IPS-NIHi7 (cell line): ENCODE measurements around the gene RNF151.
"Not testable (repeated sequence)": the region's sequence is repeated elsewhere in the genome, so short reads cannot be mapped to it uniquely, and the experiment has no call there.

Experiments used
- DNase-seq: peaks from one replicate; pipeline ENCODE4 v3.0.0; 2012; ENCODE audit warnings: mixed read lengths; ENCODE audit errors: extremely low spot score

The RNF151 gene

GRCh38 chr16:1938910-1939309, 27.7 kb upstream of the RNF151 start:
- DNase-seq, result no peak

- DNase-seq, result not testable (repeated sequence)
Measured at GRCh38 chr16:1939833-1940232, 26.8 kb upstream of the RNF151 start.

GRCh38 chr16:1940273-1941161, 26.1 kb upstream of the RNF151 start:
- DNase-seq, result no peak

GRCh38 chr16:1941162-1942046, 25.3 kb upstream of the RNF151 start:
- no peak for DNase-seq

GRCh38 chr16:1942047-1942809, 24.4 kb upstream of the RNF151 start:
- DNase-seq, result no peak

- peak; percentile 100 for DNase-seq
Measured at GRCh38 chr16:1942810-1943726, 23.6 kb upstream of the RNF151 start, which contains the start of gene MSRB1. TSS of gene MSRB1 (minus strand) at chr16:1943199. CDS start at chr16:1943156, 43 bp downstream.

- no peak for DNase-seq
Measured at GRCh38 chr16:1944612-1945199, 21.9 kb upstream of the RNF151 start.

- DNase-seq, result no peak
Measured at GRCh38 chr16:1945559-1946391, 20.9 kb upstream of the RNF151 start.

GRCh38 chr16:1946495-1947368, 19.9 kb upstream of the RNF151 start:
- DNase-seq, result no peak

GRCh38 chr16:1947369-1947670, 19.3 kb upstream of the RNF151 start:
- no peak for DNase-seq

GRCh38 chr16:1949507-1949906, 17.1 kb upstream of the RNF151 start:
- no peak for DNase-seq

GRCh38 chr16:1950047-1950446, 16.6 kb upstream of the RNF151 start:
- DNase-seq, result no peak

GRCh38 chr16:1950559-1950958, 16.1 kb upstream of the RNF151 start:
- no peak for DNase-seq

- DNase-seq, result no peak
Measured at GRCh38 chr16:1953734-1954133, 12.9 kb upstream of the RNF151 start.

GRCh38 chr16:1957434-1958142, 9.1 kb upstream of the RNF151 start:
- DNase-seq, result not testable (repeated sequence)

GRCh38 chr16:1958143-1958491, 8.5 kb upstream of the RNF151 start:
- not testable (repeated sequence) for DNase-seq

- no peak for DNase-seq
Measured at GRCh38 chr16:1958715-1959268, 7.9 kb upstream of the RNF151 start.
